Cardiac muscle cell (in vitro differentiated cells and primary cell): ENCODE data around the gene NEO1. TPM values are rescaled to one million over a fixed set of nuclear protein-coding genes. Genes with fewer than 3 reads are reported as not detected.
A peak's percentile ranks its signal among the peaks of the same experiment; 100 is the strongest.

Experiments
- DNase-seq, 2 donors: peaks; one replicate each; pipeline versions ENCODE4 v3.0.0 to v3.0.0-alpha.2; 2010 to 2017; ENCODE audit warnings: low read depth in 1 of 2, low spot score in 1 of 2
- H3K27ac ChIP-seq: fragments of 200-600 bp; sonication (generic); 2 replicates; pipeline ENCODE4 v1.5.1; 2016
- H3K27me3 ChIP-seq: fragments of 200-600 bp; sonication (generic); 2 replicates; pipeline ENCODE4 v1.6.0; 2016; ENCODE audit warnings: control low read depth
- H3K36me3 ChIP-seq: fragments of 200-600 bp; sonication (generic); 2 replicates; pipeline ENCODE4 v1.5.1; 2016; ENCODE audit warnings: control low read depth
- H3K4me1 ChIP-seq: fragments of 200-600 bp; sonication (generic); 2 replicates; pipeline ENCODE4 v1.8.1; 2017; ENCODE audit warnings: low read depth, mild to moderate bottlenecking, mixed run types
- H3K4me3 ChIP-seq: fragments of 200-600 bp; sonication (generic); 2 replicates; pipeline ENCODE4 v1.5.1; 2016; ENCODE audit warnings: mild to moderate bottlenecking
- H3K9me3 ChIP-seq: fragments of 200-600 bp; sonication (generic); 2 replicates; pipeline ENCODE4 v1.5.1; 2017; ENCODE audit warnings: low read depth, mild to moderate bottlenecking, control low read depth
- CTCF ChIP-seq: IDR thresholded peaks from 2 replicates; pipeline ENCODE4 v1.5.1; 2012; ENCODE audit warnings: low read depth, mild to moderate bottlenecking, low read length
- polyA plus RNA-seq: library from polyadenylated mRNA; unstranded; fragments of >200 nt; fragmentation: Nextera tagmentation; extraction: Ambion mirVana; gene quantifications from 2 replicates; pipeline ENCODE4 v1.2.1, GENCODE V29; 2016
- total RNA-seq: library from RNA; depleted of rRNA; stranded (reverse); fragments of >200 nt; gene quantifications from 2 replicates; pipeline ENCODE4 v1.2.3, GENCODE V29; 2016

Gene NEO1
- total and polyA plus RNA-seq, 2 experiments from 2014 or later: 12.9 to 37.4 TPM

GRCh38 chr15:73082812-73083211 is 30.5 kb downstream of the NEO1 start:
- Histone ChIP-seq H3K27me3 (no peaks in the 10 kb centered on the region), H3K27ac (peak overlapping the region; percentile 57), H3K4me1 (peaks cover 8% of the 10 kb centered on the region), H3K9me3 (no peaks in the 10 kb centered on the region), H3K36me3 (no peaks in the 10 kb centered on the region), H3K4me3 (no peak overlapping the region)
- no peak for TF ChIP-seq CTCF
- peak; percentile 16 to 19 for DNase-seq

- no peaks in the 10 kb centered on the region for H3K9me3 ChIP-seq
- no peak overlapping the region for H3K4me3 ChIP-seq
- no peaks in the 10 kb centered on the region for H3K36me3 ChIP-seq
- peak in 1 of 2 donors; percentile 22 for DNase-seq
- no peak for TF ChIP-seq CTCF
- peaks cover 8% of the 10 kb centered on the region for H3K4me1 ChIP-seq
- no peak overlapping the region for H3K27ac ChIP-seq
- no peaks in the 10 kb centered on the region for H3K27me3 ChIP-seq
Measured at GRCh38 chr15:73087098-73087497, 34.8 kb downstream of the NEO1 start.

- H3K36me3 ChIP-seq: no peaks in the 10 kb centered on the region
- H3K27me3 ChIP-seq: no peaks in the 10 kb centered on the region
- no peaks in the 10 kb centered on the region for H3K9me3 ChIP-seq
- H3K27ac ChIP-seq: no peak overlapping the region
- no peak for TF ChIP-seq CTCF
- no peak for DNase-seq
- H3K4me3 ChIP-seq: no peak overlapping the region
- H3K4me1 ChIP-seq: peaks cover 9% of the 10 kb centered on the region
Measured at GRCh38 chr15:73105064-73105463, 52.8 kb downstream of the NEO1 start.

- Histone ChIP-seq H3K27ac (no peak overlapping the region), H3K4me3 (no peak overlapping the region), H3K4me1 (peaks cover 9% of the 10 kb centered on the region), H3K27me3 (no peaks in the 10 kb centered on the region), H3K36me3 (no peaks in the 10 kb centered on the region), H3K9me3 (no peaks in the 10 kb centered on the region)
- TF ChIP-seq CTCF: no peak
- peak in 1 of 2 donors; percentile 61 for DNase-seq
Measured at GRCh38 chr15:73108676-73109075, 56.4 kb downstream of the NEO1 start.

- no peak overlapping the region for H3K27ac ChIP-seq
- no peaks in the 10 kb centered on the region for H3K27me3 ChIP-seq
- H3K4me3 ChIP-seq: no peak overlapping the region
- H3K36me3 ChIP-seq: no peaks in the 10 kb centered on the region
- DNase-seq: no peak
- H3K9me3 ChIP-seq: no peaks in the 10 kb centered on the region
- TF ChIP-seq CTCF: no peak
- peaks cover 17% of the 10 kb centered on the region for H3K4me1 ChIP-seq
Measured at GRCh38 chr15:73109765-73110164, 57.5 kb downstream of the NEO1 start.

GRCh38 chr15:73110201-73110600 is 57.9 kb downstream of the NEO1 start:
- Histone ChIP-seq H3K9me3 (no peaks in the 10 kb centered on the region), H3K4me1 (peaks cover 17% of the 10 kb centered on the region), H3K27ac (no peak overlapping the region), H3K27me3 (no peaks in the 10 kb centered on the region), H3K4me3 (no peak overlapping the region), H3K36me3 (no peaks in the 10 kb centered on the region)
- DNase-seq: no peak
- no peak for TF ChIP-seq CTCF
